Activated CD8-positive, alpha-beta T cell treated with anti-CD3 and anti-CD28 coated beads, Interleukin-2, amount 10 ng/mL, durations not matched to agents 7 days and 5 days (primary cell): ENCODE results near the gene CELF4. TPM values are rescaled to one million over a fixed set of nuclear protein-coding genes. Genes with fewer than 3 reads are reported as not detected.
A peak's percentile ranks its signal among the peaks of the same experiment; 100 is the strongest.

Source experiments
- ATAC-seq: fragments of 150-1000 bp; cut with Tn5 transposase; one replicate; pipeline ENCODE4 v1.10.0; 2021; ENCODE audit warnings: moderate library complexity
- CTCF ChIA-PET: fragments of 350-600 bp; sonication (Branson Sonifier 250); formaldehyde crosslinking; loops from one replicate; lab custom pipeline; 2021; ENCODE audit warnings: antibody characterized with exemption; lab: Charles Lee
- POLR2A ChIA-PET: fragments of 350-600 bp; sonication (Branson Sonifier 250); formaldehyde crosslinking; loops from one replicate; lab custom pipeline; 2021; ENCODE audit warnings: antibody characterized with exemption; lab: Charles Lee
- DNase-seq: peaks from one replicate; pipeline ENCODE4 v3.0.0-alpha.2; 2020
- H3K27ac Mint-ChIP-seq: one replicate; pipeline ENCODE4 v1.8.0; 2021; ENCODE audit warnings: mild to moderate bottlenecking, mixed read lengths
- H3K27me3 Mint-ChIP-seq: one replicate; pipeline ENCODE4 v1.8.0; 2021; ENCODE audit warnings: low read depth, mixed read lengths
- H3K36me3 Mint-ChIP-seq: one replicate; pipeline ENCODE4 v1.8.0; 2021; ENCODE audit warnings: low read depth, mixed read lengths
- H3K4me1 Mint-ChIP-seq: one replicate; pipeline ENCODE4 v1.8.0; 2021; ENCODE audit warnings: low read depth, mixed read lengths
- H3K4me3 Mint-ChIP-seq: one replicate; pipeline ENCODE4 v1.8.0; 2021; ENCODE audit warnings: mild to moderate bottlenecking, mixed read lengths
- H3K9me3 Mint-ChIP-seq: one replicate; pipeline ENCODE4 v1.8.0; 2022; ENCODE audit warnings: mixed read lengths; ENCODE audit not compliant: insufficient read depth
- total RNA-seq, 2 experiments: library from RNA; stranded (reverse); gene quantifications; one replicate each; pipeline ENCODE4 v1.2.3, GENCODE V29; 2021

The CELF4 gene
- total RNA-seq, 2 experiments from 2014 or later = not detected

GRCh38 chr18:37496568-37496967 is 69.0 kb downstream of the CELF4 start:
- Mint-ChIP-seq H3K27me3 (peaks cover 6% of the 10 kb centered on the region), H3K36me3 (no peaks in the 10 kb centered on the region), H3K27ac (no peak overlapping the region), H3K4me1 (no peaks in the 10 kb centered on the region), H3K4me3 (no peak overlapping the region), H3K9me3 (no peaks in the 10 kb centered on the region)
- POLR2A ChIA-PET = no interaction called here
- DNase-seq = no peak
- no peak for ATAC-seq
- CTCF ChIA-PET = no interaction called here

- peaks cover 6% of the 10 kb centered on the region for H3K27me3 Mint-ChIP-seq
- ChIA-PET POLR2A (no interaction called here), CTCF (no interaction called here)
- no peaks in the 10 kb centered on the region for H3K9me3 Mint-ChIP-seq
- H3K36me3 Mint-ChIP-seq = no peaks in the 10 kb centered on the region
- no peak overlapping the region for H3K27ac Mint-ChIP-seq
- H3K4me1 Mint-ChIP-seq = no peaks in the 10 kb centered on the region
- no peak for DNase-seq
- no peak overlapping the region for H3K4me3 Mint-ChIP-seq
- no peak for ATAC-seq
Measured at GRCh38 chr18:37495354-37495753, 70.2 kb downstream of the CELF4 start.

GRCh38 chr18:37494406-37494805 is 71.2 kb downstream of the CELF4 start:
- Mint-ChIP-seq H3K27ac (no peak overlapping the region), H3K9me3 (no peaks in the 10 kb centered on the region), H3K27me3 (peaks cover 6% of the 10 kb centered on the region), H3K36me3 (no peaks in the 10 kb centered on the region), H3K4me1 (no peaks in the 10 kb centered on the region), H3K4me3 (no peak overlapping the region)
- ChIA-PET POLR2A (no interaction called here), CTCF (no interaction called here)
- no peak for DNase-seq
- no peak for ATAC-seq

- DNase-seq (no peak), ATAC-seq (no peak)
- no peak overlapping the region for H3K27ac Mint-ChIP-seq
- no peak overlapping the region for H3K4me3 Mint-ChIP-seq
- ChIA-PET CTCF (no interaction called here), POLR2A (no interaction called here)
- no peaks in the 10 kb centered on the region for H3K36me3 Mint-ChIP-seq
- H3K27me3 Mint-ChIP-seq = peaks cover 6% of the 10 kb centered on the region
- no peaks in the 10 kb centered on the region for H3K9me3 Mint-ChIP-seq
- H3K4me1 Mint-ChIP-seq = no peaks in the 10 kb centered on the region
Measured at GRCh38 chr18:37493352-37493935, 72.2 kb downstream of the CELF4 start.

GRCh38 chr18:37492952-37493351 is 72.6 kb downstream of the CELF4 start:
- no peak overlapping the region for H3K27ac Mint-ChIP-seq
- peaks cover 8% of the 10 kb centered on the region for H3K27me3 Mint-ChIP-seq
- H3K36me3 Mint-ChIP-seq = no peaks in the 10 kb centered on the region
- no peaks in the 10 kb centered on the region for H3K9me3 Mint-ChIP-seq
- ChIA-PET CTCF (no interaction called here), POLR2A (no interaction called here)
- ATAC-seq (no peak), DNase-seq (no peak)
- H3K4me1 Mint-ChIP-seq = no peaks in the 10 kb centered on the region
- H3K4me3 Mint-ChIP-seq = no peak overlapping the region

- Mint-ChIP-seq H3K27ac (no peak overlapping the region), H3K4me3 (no peak overlapping the region), H3K4me1 (no peaks in the 10 kb centered on the region), H3K27me3 (peaks cover 20% of the 10 kb centered on the region), H3K36me3 (no peaks in the 10 kb centered on the region), H3K9me3 (no peaks in the 10 kb centered on the region)
- ChIA-PET CTCF (no interaction called here), POLR2A (no interaction called here)
- no peak for DNase-seq
- ATAC-seq = no peak
Measured at GRCh38 chr18:37491526-37491925, 74.1 kb downstream of the CELF4 start.

GRCh38 chr18:37489998-37490397 is 75.6 kb downstream of the CELF4 start:
- Mint-ChIP-seq H3K36me3 (no peaks in the 10 kb centered on the region), H3K4me1 (peaks cover 3% of the 10 kb centered on the region), H3K9me3 (no peaks in the 10 kb centered on the region), H3K27ac (no peak overlapping the region), H3K27me3 (peaks cover 30% of the 10 kb centered on the region), H3K4me3 (no peak overlapping the region)
- CTCF ChIA-PET = no interaction called here
- POLR2A ChIA-PET = no interaction called here
- no peak for ATAC-seq
- DNase-seq = no peak

GRCh38 chr18:37489011-37489410 is 76.6 kb downstream of the CELF4 start:
- CTCF ChIA-PET = no interaction called here
- no peak overlapping the region for H3K27ac Mint-ChIP-seq
- peaks cover 39% of the 10 kb centered on the region for H3K27me3 Mint-ChIP-seq
- H3K36me3 Mint-ChIP-seq = no peaks in the 10 kb centered on the region
- no peak for ATAC-seq
- POLR2A ChIA-PET = no interaction called here
- H3K4me3 Mint-ChIP-seq = no peak overlapping the region
- no peaks in the 10 kb centered on the region for H3K9me3 Mint-ChIP-seq
- H3K4me1 Mint-ChIP-seq = peaks cover 3% of the 10 kb centered on the region
- no peak for DNase-seq

- H3K4me3 Mint-ChIP-seq = no peak overlapping the region
- DNase-seq = no peak
- ChIA-PET POLR2A (no interaction called here), CTCF (no interaction called here)
- no peak overlapping the region for H3K27ac Mint-ChIP-seq
- peaks cover 40% of the 10 kb centered on the region for H3K27me3 Mint-ChIP-seq
- peaks cover 3% of the 10 kb centered on the region for H3K4me1 Mint-ChIP-seq
- no peaks in the 10 kb centered on the region for H3K36me3 Mint-ChIP-seq
- no peaks in the 10 kb centered on the region for H3K9me3 Mint-ChIP-seq
- ATAC-seq = no peak
Measured at GRCh38 chr18:37487400-37487867, 78.2 kb downstream of the CELF4 start.

- Mint-ChIP-seq H3K4me3 (no peak overlapping the region), H3K27me3 (peaks cover 40% of the 10 kb centered on the region), H3K9me3 (no peaks in the 10 kb centered on the region), H3K27ac (no peak overlapping the region), H3K36me3 (no peaks in the 10 kb centered on the region), H3K4me1 (peaks cover 3% of the 10 kb centered on the region)
- ChIA-PET POLR2A (no interaction called here), CTCF (no interaction called here)
- no peak for ATAC-seq
- no peak for DNase-seq
Measured at GRCh38 chr18:37486848-37487247, 78.8 kb downstream of the CELF4 start.

GRCh38 chr18:37484983-37485834 is 80.4 kb downstream of the CELF4 start:
- Mint-ChIP-seq H3K27ac (no peak overlapping the region), H3K27me3 (peaks cover 43% of the 10 kb centered on the region), H3K4me1 (peaks cover 3% of the 10 kb centered on the region), H3K36me3 (no peaks in the 10 kb centered on the region), H3K9me3 (no peaks in the 10 kb centered on the region), H3K4me3 (no peak overlapping the region)
- CTCF ChIA-PET = no interaction called here
- POLR2A ChIA-PET = no interaction called here
- ATAC-seq (peak; percentile 49), DNase-seq (no peak)

GRCh38 chr18:37483984-37484819 is 81.4 kb downstream of the CELF4 start:
- H3K27ac Mint-ChIP-seq = no peak overlapping the region

More at GRCh38 chr18:37483984-37484819, 81.4 kb downstream of the CELF4 start:
- Mint-ChIP-seq H3K4me3 (no peak overlapping the region), H3K9me3 (no peaks in the 10 kb centered on the region), H3K27me3 (peaks cover 43% of the 10 kb centered on the region), H3K4me1 (peaks cover 3% of the 10 kb centered on the region), H3K36me3 (no peaks in the 10 kb centered on the region)
- POLR2A ChIA-PET = no interaction called here
- DNase-seq (no peak), ATAC-seq (no peak)
- CTCF ChIA-PET = no interaction called here
